Natural killer cell (primary cell): ENCODE results near the gene LRP4. TPM values are rescaled to one million over a fixed set of nuclear protein-coding genes. Genes with fewer than 3 reads are reported as not detected.
"Not testable (repeated sequence)": the region's sequence is repeated elsewhere in the genome, so short reads cannot be mapped to it uniquely, and the experiment has no call there.

ENCODE experiments used
- ATAC-seq, 3 donors: fragments of 150-1000 bp in 2 of 3; fragments of 200-7000 bp in 1 of 3; cut with Tn5 transposase; 1 replicate in 1 of 3; 2 replicates in 2 of 3; pipeline ENCODE4 v1.10.0; 2021; ENCODE audit warnings: mild to moderate bottlenecking in 2 of 3, moderate library complexity in 2 of 3
- DNase-seq, 2 donors: peaks; one replicate each; pipeline versions ENCODE4 v3.0.0 to v3.0.0-alpha.2; 2013 to 2021; ENCODE audit warnings: mixed read lengths in 1 of 2
- H3K27ac ChIP-seq: one replicate; pipeline ENCODE4 v1.5.1; 2013; ENCODE audit warnings: mild to moderate bottlenecking, low read length
- H3K27me3 ChIP-seq: one replicate; pipeline ENCODE4 v1.6.1; 2013; ENCODE audit warnings: low read length; ENCODE audit not compliant: control insufficient read depth, insufficient read depth
- H3K36me3 ChIP-seq: one replicate; pipeline ENCODE4 v1.6.1; 2013; ENCODE audit warnings: low read length; ENCODE audit not compliant: control insufficient read depth, insufficient read depth
- H3K4me1 ChIP-seq: one replicate; pipeline ENCODE4 v1.6.1; 2013; ENCODE audit warnings: low read length; ENCODE audit not compliant: control insufficient read depth, insufficient read depth
- H3K4me3 ChIP-seq: one replicate; pipeline ENCODE4 v1.5.1; 2013; ENCODE audit warnings: low read length
- H3K9me3 ChIP-seq: one replicate; pipeline ENCODE4 v1.6.1; 2013; ENCODE audit warnings: low read length; ENCODE audit not compliant: control insufficient read depth, insufficient read depth
- H3K27ac Mint-ChIP-seq, 2 donors: one replicate each; pipeline ENCODE4 v1.8.0; 2022; ENCODE audit warnings: mild to moderate bottlenecking in 2 of 2, mixed read lengths in 2 of 2, moderate library complexity in 1 of 2
- H3K27me3 Mint-ChIP-seq, 2 donors: one replicate each; pipeline ENCODE4 v1.8.0; 2022; ENCODE audit warnings: low read depth in 2 of 2, mixed read lengths in 2 of 2
- H3K36me3 Mint-ChIP-seq: one replicate; pipeline ENCODE4 v1.8.0; 2022; ENCODE audit warnings: mixed read lengths
- H3K4me1 Mint-ChIP-seq, 2 donors: one replicate each; pipeline ENCODE4 v1.8.0; 2022; ENCODE audit warnings: mixed read lengths in 2 of 2
- H3K4me3 Mint-ChIP-seq: one replicate; pipeline ENCODE4 v1.8.0; 2022; ENCODE audit warnings: mild to moderate bottlenecking, moderate library complexity, mixed read lengths
- H3K9me3 Mint-ChIP-seq, 2 donors: one replicate each; pipeline ENCODE4 v1.8.0; 2022; ENCODE audit warnings: mixed read lengths in 2 of 2
- CTCF ChIP-seq: fragments of 200-600 bp; IDR thresholded peaks from one replicate; pipeline ENCODE4 v1.8.0; 2022; ENCODE audit warnings: antibody characterized with exemption
- WGBS: methylation state at CpG from one replicate; pipeline ENCODE4 v1.1.7; 2013; ENCODE audit warnings: missing lambda C conversion rate; ENCODE audit not compliant: insufficient coverage; 5-methylcytosine and 5-hydroxymethylcytosine counted together
- intact Hi-C: fragments of 100-400 bp; cut with micrococcal nuclease; formaldehyde crosslinking; loops from one replicate; pipeline ENCODE4 v1.14.2; 2022
- total RNA-seq, 4 donors: library from RNA; stranded (reverse); fragments of 120-200 nt in 1 of 4; gene quantifications; one replicate each; pipeline versions ENCODE4 v1.2.3 to v1.2.4, GENCODE V29; 2013 to 2022

The LRP4 gene
- total RNA-seq, 3 donors from 2014 or later (not counting 1 experiment from before 2014, with no cell fraction given) = not detected

- Mint-ChIP-seq H3K36me3 (no peaks in the 10 kb centered on the region), H3K4me1 (peaks cover 2 to 12% of the 10 kb centered on the region in 2 donors), H3K9me3 (no peaks in the 10 kb centered on the region), H3K27me3 (no peaks in the 10 kb centered on the region), H3K27ac (no peak overlapping the region), H3K4me3 (no peak overlapping the region)
- peaks cover 1% of the 10 kb centered on the region for H3K4me1 ChIP-seq
- no peak overlapping the region for H3K27ac ChIP-seq
- no peak overlapping the region for H3K4me3 ChIP-seq
- H3K27me3 ChIP-seq = no peaks in the 10 kb centered on the region
- H3K9me3 ChIP-seq = no peaks in the 10 kb centered on the region
- peaks cover 3% of the 10 kb centered on the region for H3K36me3 ChIP-seq
- intact Hi-C loops = no loop called here
- no peak for TF ChIP-seq CTCF
- no peak for ATAC-seq
- DNase-seq = no peak
- 92% methylated on average over 5 of the region's 6 CpGs for WGBS
Observed at GRCh38 chr11:46942172-46942571, 23.8 kb upstream of the LRP4 start.

- no peak for TF ChIP-seq CTCF
- H3K9me3 Mint-ChIP-seq = no peaks in the 10 kb centered on the region
- Histone ChIP-seq H3K27ac (peak within 1 kb of the TSS; percentile 54), H3K4me3 (peak within 1 kb of the TSS; percentile 62), H3K36me3 (no peaks in the 10 kb centered on the region), H3K27me3 (peaks cover 2% of the 10 kb centered on the region), H3K4me1 (peaks cover 15% of the 10 kb centered on the region), H3K9me3 (no peaks in the 10 kb centered on the region)
- DNase-seq (peak; percentile 88 to 97), ATAC-seq (peak; percentile 94 to 99 (median 98))
- H3K4me1 Mint-ChIP-seq = peaks cover 12 to 25% of the 10 kb centered on the region in 2 donors
- H3K27me3 Mint-ChIP-seq = peaks cover 5 to 9% of the 10 kb centered on the region in 2 donors
- intact Hi-C loops = loop anchor here (2.0 kb wide), 1 partner anchor 312 kb away; the partner anchor contains the start of gene ACP2
- H3K27ac Mint-ChIP-seq = peak within 1 kb of the TSS; percentile 90 to 92
- peak within 1 kb of the TSS; percentile 95 for H3K4me3 Mint-ChIP-seq
- H3K36me3 Mint-ChIP-seq = no peaks in the 10 kb centered on the region
- 24% methylated on average over 41 of the region's 41 CpGs for WGBS
Observed at GRCh38 chr11:46936138-46937110, 18.1 kb upstream of the LRP4 start, which contains the start of gene CSTPP1. Gene CSTPP1, plus strand, starts transcription at chr11:46936761. Its CDS starts 45 bp downstream, at chr11:46936806.

GRCh38 chr11:46930089-46930488 is 11.7 kb upstream of the LRP4 start:
- no peaks in the 10 kb centered on the region for H3K9me3 ChIP-seq
- no peaks in the 10 kb centered on the region for H3K36me3 Mint-ChIP-seq
- intact Hi-C loops = no loop called here
- peaks cover 21 to 39% of the 10 kb centered on the region in 2 donors for H3K27me3 Mint-ChIP-seq
- peak in 1 of 2 donors; percentile 12 for DNase-seq
- no peak overlapping the region for H3K27ac ChIP-seq
- no peaks in the 10 kb centered on the region for H3K36me3 ChIP-seq
- no peaks in the 10 kb centered on the region for H3K4me1 Mint-ChIP-seq
- H3K9me3 Mint-ChIP-seq = no peaks in the 10 kb centered on the region
- ATAC-seq = peak in 2 of 3 donors; percentile 18 to 53
- peaks cover 2% of the 10 kb centered on the region for H3K27me3 ChIP-seq
- H3K4me3 ChIP-seq = no peak overlapping the region
- WGBS = 69% methylated on average over 1 of the region's 1 CpG
- H3K4me3 Mint-ChIP-seq = no peak overlapping the region
- no peak overlapping the region for H3K27ac Mint-ChIP-seq
- no peaks in the 10 kb centered on the region for H3K4me1 ChIP-seq
- no peak for TF ChIP-seq CTCF

GRCh38 chr11:46928701-46929100 is 10.4 kb upstream of the LRP4 start:
- H3K27me3 ChIP-seq, H3K36me3 ChIP-seq, H3K9me3 Mint-ChIP-seq, DNase-seq, H3K4me3 Mint-ChIP-seq, H3K36me3 Mint-ChIP-seq, H3K4me1 ChIP-seq, H3K27ac ChIP-seq, ATAC-seq, H3K4me3 ChIP-seq, H3K27ac Mint-ChIP-seq, H3K9me3 ChIP-seq, intact Hi-C loops, H3K4me1 Mint-ChIP-seq: not testable (repeated sequence)
- 88% methylated on average over 1 of the region's 1 CpG for whole genome bisulfite sequencing
- peaks cover 22 to 42% of the 10 kb centered on the region in 2 donors for H3K27me3 Mint-ChIP-seq

GRCh38 chr11:46927928-46928327 is 9.6 kb upstream of the LRP4 start:
- H3K9me3 Mint-ChIP-seq, H3K4me3 ChIP-seq, H3K27ac Mint-ChIP-seq, H3K4me1 Mint-ChIP-seq, H3K4me1 ChIP-seq, H3K27ac ChIP-seq, ATAC-seq, H3K36me3 ChIP-seq, H3K9me3 ChIP-seq, H3K4me3 Mint-ChIP-seq, intact Hi-C loops, H3K36me3 Mint-ChIP-seq, H3K27me3 ChIP-seq, DNase-seq: not testable (repeated sequence)
- WGBS = 83% methylated on average over 4 of the region's 4 CpGs
- peaks cover 22 to 42% of the 10 kb centered on the region in 2 donors for H3K27me3 Mint-ChIP-seq
